Smooth muscle cell (in vitro differentiated cells): ENCODE measurements around the gene ATP2B2. TPM values are rescaled to one million over a fixed set of nuclear protein-coding genes. Genes with fewer than 3 reads are reported as not detected.

Experiments used
- DNase-seq: peaks from one replicate; lab custom pipeline; 2025; ENCODE audit not compliant: unreplicated experiment; lab: John Stamatoyannopoulos, UW
- H2AFZ ChIP-seq: fragments of 200-600 bp; sonication (generic); 2 replicates; pipeline ENCODE4 v1.6.0; 2016; ENCODE audit warnings: antibody characterized with exemption, low read depth, mild to moderate bottlenecking
- H3F3A ChIP-seq: fragments of 200-600 bp; sonication (generic); 2 replicates; pipeline ENCODE4 v1.6.0; 2017; ENCODE audit warnings: antibody characterized with exemption, low read depth
- H3K27ac ChIP-seq: fragments of 200-600 bp; sonication (generic); 2 replicates; pipeline ENCODE4 v1.5.1; 2016; ENCODE audit warnings: low read depth, mild to moderate bottlenecking
- H3K27me3 ChIP-seq: fragments of 200-600 bp; sonication (generic); 2 replicates; pipeline ENCODE4 v1.6.1; 2016; ENCODE audit warnings: low read depth, mild to moderate bottlenecking
- H3K36me3 ChIP-seq: fragments of 200-600 bp; sonication (generic); 2 replicates; pipeline ENCODE4 v1.5.1; 2016; ENCODE audit warnings: low read depth
- H3K4me1 ChIP-seq: fragments of 200-600 bp; sonication (generic); 2 replicates; pipeline ENCODE4 v1.5.1; 2016; ENCODE audit warnings: low read depth
- H3K4me2 ChIP-seq: fragments of 200-600 bp; sonication (generic); 2 replicates; pipeline ENCODE4 v1.6.0; 2016; ENCODE audit warnings: mild to moderate bottlenecking
- H3K4me3 ChIP-seq: fragments of 200-600 bp; sonication (generic); 2 replicates; pipeline ENCODE4 v1.5.1; 2016; ENCODE audit warnings: mild to moderate bottlenecking
- H3K79me2 ChIP-seq: fragments of 200-600 bp; sonication (generic); 2 replicates; pipeline ENCODE4 v1.6.0; 2016; ENCODE audit warnings: low read depth, mild to moderate bottlenecking
- H3K9ac ChIP-seq: fragments of 200-600 bp; sonication (generic); 2 replicates; pipeline ENCODE4 v1.6.0; 2016; ENCODE audit warnings: low read depth
- H3K9me3 ChIP-seq: fragments of 200-600 bp; sonication (generic); replicated peaks from 2 replicates; pipeline ENCODE4 v1.5.1; 2016; ENCODE audit warnings: low read depth
- H4K20me1 ChIP-seq: fragments of 200-600 bp; sonication (generic); 2 replicates; pipeline ENCODE4 v1.6.0; 2016; ENCODE audit warnings: low read depth
- WGBS: methylation state at CpG from one replicate; pipeline ENCODE4 v1.1.7; 2016; ENCODE audit warnings: low lambda C conversion rate; 5-methylcytosine and 5-hydroxymethylcytosine counted together
- polyA plus RNA-seq: library from polyadenylated mRNA; unstranded; fragments of >200 nt; fragmentation: Nextera tagmentation; extraction: Ambion mirVana; gene quantifications from 2 replicates; pipeline ENCODE4 v1.2.1, GENCODE V29; 2016
- total RNA-seq: library from RNA; depleted of rRNA; stranded (reverse); fragments of >200 nt; gene quantifications from 2 replicates; pipeline ENCODE4 v1.2.3, GENCODE V29; 2014
- TF ChIP-seq, protein P1 (sequence below): fragments of 200-600 bp; sonication (generic); IDR thresholded peaks from 2 replicates; pipeline ENCODE4 v1.5.1; 2017; ENCODE audit warnings: borderline replicate concordance, mild to moderate bottlenecking, antibody characterized with exemption; ENCODE audit not compliant: insufficient read depth, poor library complexity, severe bottlenecking

ATP2B2 gene
- total and polyA plus RNA-seq, 2 experiments from 2014 or later = not detected

- H4K20me1 ChIP-seq = no peaks in the 10 kb centered on the region
- DNase-seq = no peak
- H3K79me2 ChIP-seq = no peaks in the 10 kb centered on the region
- H3K4me3 ChIP-seq = no peak overlapping the region
- no peak overlapping the region for H3K27ac ChIP-seq
- peaks cover 6% of the 10 kb centered on the region for H3K4me1 ChIP-seq
- no peaks in the 10 kb centered on the region for H3K36me3 ChIP-seq
- no peaks in the 10 kb centered on the region for H3F3A ChIP-seq
- H3K9me3 ChIP-seq = no peaks in the 10 kb centered on the region
- H3K4me2 ChIP-seq = no peak overlapping the region
- WGBS = 94% methylated on average over 13 of the region's 13 CpGs
- TF ChIP-seq, protein P1, sequence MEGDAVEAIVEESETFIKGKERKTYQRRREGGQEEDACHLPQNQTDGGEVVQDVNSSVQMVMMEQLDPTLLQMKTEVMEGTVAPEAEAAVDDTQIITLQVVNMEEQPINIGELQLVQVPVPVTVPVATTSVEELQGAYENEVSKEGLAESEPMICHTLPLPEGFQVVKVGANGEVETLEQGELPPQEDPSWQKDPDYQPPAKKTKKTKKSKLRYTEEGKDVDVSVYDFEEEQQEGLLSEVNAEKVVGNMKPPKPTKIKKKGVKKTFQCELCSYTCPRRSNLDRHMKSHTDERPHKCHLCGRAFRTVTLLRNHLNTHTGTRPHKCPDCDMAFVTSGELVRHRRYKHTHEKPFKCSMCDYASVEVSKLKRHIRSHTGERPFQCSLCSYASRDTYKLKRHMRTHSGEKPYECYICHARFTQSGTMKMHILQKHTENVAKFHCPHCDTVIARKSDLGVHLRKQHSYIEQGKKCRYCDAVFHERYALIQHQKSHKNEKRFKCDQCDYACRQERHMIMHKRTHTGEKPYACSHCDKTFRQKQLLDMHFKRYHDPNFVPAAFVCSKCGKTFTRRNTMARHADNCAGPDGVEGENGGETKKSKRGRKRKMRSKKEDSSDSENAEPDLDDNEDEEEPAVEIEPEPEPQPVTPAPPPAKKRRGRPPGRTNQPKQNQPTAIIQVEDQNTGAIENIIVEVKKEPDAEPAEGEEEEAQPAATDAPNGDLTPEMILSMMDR = no peak
- H3K9ac ChIP-seq = no peak overlapping the region
- no peak overlapping the region for H2AFZ ChIP-seq
- H3K27me3 ChIP-seq = peaks cover 35% of the 10 kb centered on the region
These were observed 24.4 kb upstream of the ATP2B2 start for GRCh38 chr3:10529809-10530208.

DNA sequence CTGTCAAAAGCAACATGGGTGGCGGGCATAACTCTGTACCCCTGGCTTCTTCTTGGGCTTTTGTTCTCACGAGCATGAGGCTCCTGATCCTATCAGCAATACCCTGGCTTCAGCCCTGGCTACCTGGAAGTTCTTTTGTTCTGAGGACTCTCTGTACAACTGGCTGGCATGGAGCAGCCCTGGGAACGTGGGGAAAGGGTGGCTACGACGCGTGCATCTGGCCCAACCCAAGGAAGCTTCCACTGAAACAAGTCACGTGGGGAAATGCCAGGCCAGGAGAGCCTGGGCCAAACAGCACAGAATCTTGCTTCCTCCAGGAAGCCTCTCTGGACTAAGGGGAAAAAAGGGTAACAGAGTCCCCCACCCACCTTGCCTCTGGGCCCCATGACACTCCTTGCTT lies 22.7 kb upstream of the ATP2B2 start:
- Histone ChIP-seq H2AFZ (no peak overlapping the region), H3F3A (no peaks in the 10 kb centered on the region), H3K27me3 (peaks cover 47% of the 10 kb centered on the region), H3K4me1 (peaks cover 6% of the 10 kb centered on the region), H4K20me1 (no peaks in the 10 kb centered on the region), H3K9ac (no peak overlapping the region), H3K27ac (no peak overlapping the region), H3K36me3 (no peaks in the 10 kb centered on the region), H3K9me3 (no peaks in the 10 kb centered on the region), H3K79me2 (no peaks in the 10 kb centered on the region), H3K4me2 (no peak overlapping the region), H3K4me3 (no peak overlapping the region)
- WGBS = 87% methylated on average over 7 of the region's 7 CpGs
- no peak for DNase-seq
- TF ChIP-seq, protein P1 = no peak

- TF ChIP-seq, protein P1 = no peak
- Histone ChIP-seq H3K36me3 (no peaks in the 10 kb centered on the region), H2AFZ (no peak overlapping the region), H3K27me3 (peaks cover 41% of the 10 kb centered on the region), H3K4me2 (no peak overlapping the region), H3K9me3 (no peaks in the 10 kb centered on the region), H3F3A (no peaks in the 10 kb centered on the region), H4K20me1 (no peaks in the 10 kb centered on the region), H3K4me3 (no peak overlapping the region), H3K27ac (no peak overlapping the region), H3K79me2 (no peaks in the 10 kb centered on the region), H3K4me1 (peaks cover 6% of the 10 kb centered on the region), H3K9ac (no peak overlapping the region)
- DNase-seq = no peak
- 90% methylated on average over 12 of the region's 13 CpGs for WGBS
These were observed 22.1 kb upstream of the ATP2B2 start for GRCh38 chr3:10527295-10528001.

GRCh38 chr3:10526366-10526765 lies 21.0 kb upstream of the ATP2B2 start:
- Histone ChIP-seq H3K4me3 (no peak overlapping the region), H3K9me3 (no peaks in the 10 kb centered on the region), H3K36me3 (no peaks in the 10 kb centered on the region), H3K27ac (no peak overlapping the region), H3K9ac (no peak overlapping the region), H3K27me3 (peaks cover 51% of the 10 kb centered on the region), H3F3A (no peaks in the 10 kb centered on the region), H2AFZ (no peak overlapping the region), H3K4me1 (peaks cover 6% of the 10 kb centered on the region), H3K4me2 (no peak overlapping the region), H3K79me2 (no peaks in the 10 kb centered on the region), H4K20me1 (no peaks in the 10 kb centered on the region)
- TF ChIP-seq, protein P1 = no peak
- no peak for DNase-seq
- WGBS = 88% methylated on average over 4 of the region's 4 CpGs
